Activated gamma-delta T cell treated with anti-CD3 and anti-CD28 coated beads, Interleukin-2, amount 50 U/mL, for 16 hours (primary cell): ENCODE data around the gene NANOS3.
"Not testable (repeated sequence)": the region's sequence is repeated elsewhere in the genome, so short reads cannot be mapped to it uniquely, and the experiment has no call there.

ENCODE experiments used
- DNase-seq: peaks from one replicate; pipeline ENCODE4 v3.0.0-alpha.2; 2020; ENCODE audit warnings: low read depth

The NANOS3 gene

DNA sequence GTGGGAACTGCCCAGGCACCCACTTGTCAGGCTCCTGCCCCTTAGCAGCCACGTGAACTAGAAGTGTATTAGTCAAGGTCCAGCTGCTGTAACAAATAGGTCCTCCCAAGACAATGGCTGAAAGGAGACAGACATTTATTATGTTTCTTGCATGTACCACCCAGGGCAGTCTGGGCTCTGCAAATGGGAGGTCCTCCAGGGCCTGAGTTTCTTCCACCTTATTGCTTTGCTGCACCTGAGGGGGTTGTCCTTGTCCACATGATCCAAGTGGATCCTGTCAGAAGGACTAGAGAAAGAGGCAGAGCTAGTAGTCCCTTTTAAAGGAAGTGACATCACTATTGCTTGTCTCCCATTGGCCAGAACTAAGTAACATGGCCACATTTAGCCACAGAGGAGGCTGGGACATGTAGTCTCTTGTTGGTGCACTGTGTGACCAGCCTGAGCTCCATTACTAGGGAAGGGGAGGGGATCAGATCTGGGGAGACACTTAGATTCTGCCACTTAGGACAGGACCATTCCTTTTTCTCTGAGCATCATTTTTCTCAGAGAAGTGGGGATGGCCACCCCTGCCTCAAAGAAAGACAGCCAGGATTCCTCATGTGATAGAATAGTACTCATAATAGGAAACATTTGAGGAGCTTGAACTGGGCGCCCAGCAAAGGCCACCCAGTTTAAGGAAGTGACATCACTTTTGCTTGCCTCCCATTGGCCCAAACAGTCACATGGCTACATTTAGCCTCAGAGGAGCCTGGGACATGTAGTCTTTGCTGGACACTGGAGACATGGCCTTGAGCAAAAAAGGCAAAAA, 44.2 kb downstream of the NANOS3 start:
- no peak for DNase-seq

DNA sequence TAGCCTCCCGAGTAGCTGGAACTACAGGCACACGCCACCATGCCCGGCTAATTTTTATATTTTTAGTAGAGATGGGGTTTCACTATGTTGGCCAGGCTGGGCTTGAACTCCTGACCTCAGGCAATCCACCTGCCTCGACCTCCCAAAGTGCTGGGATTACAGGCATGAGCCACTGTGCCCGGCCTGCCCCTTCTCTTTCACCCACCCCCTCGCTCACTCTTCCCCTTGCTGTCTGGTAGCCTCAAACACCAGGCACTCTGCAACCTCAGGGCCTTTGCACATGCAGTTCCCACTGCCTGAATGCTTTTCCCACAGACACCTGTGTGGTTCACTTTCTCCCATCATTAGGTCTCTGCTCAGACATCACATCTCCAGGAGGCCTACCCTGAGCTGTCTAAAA, 45.2 kb downstream of the NANOS3 start:
- not testable (repeated sequence) for DNase-seq

DNA sequence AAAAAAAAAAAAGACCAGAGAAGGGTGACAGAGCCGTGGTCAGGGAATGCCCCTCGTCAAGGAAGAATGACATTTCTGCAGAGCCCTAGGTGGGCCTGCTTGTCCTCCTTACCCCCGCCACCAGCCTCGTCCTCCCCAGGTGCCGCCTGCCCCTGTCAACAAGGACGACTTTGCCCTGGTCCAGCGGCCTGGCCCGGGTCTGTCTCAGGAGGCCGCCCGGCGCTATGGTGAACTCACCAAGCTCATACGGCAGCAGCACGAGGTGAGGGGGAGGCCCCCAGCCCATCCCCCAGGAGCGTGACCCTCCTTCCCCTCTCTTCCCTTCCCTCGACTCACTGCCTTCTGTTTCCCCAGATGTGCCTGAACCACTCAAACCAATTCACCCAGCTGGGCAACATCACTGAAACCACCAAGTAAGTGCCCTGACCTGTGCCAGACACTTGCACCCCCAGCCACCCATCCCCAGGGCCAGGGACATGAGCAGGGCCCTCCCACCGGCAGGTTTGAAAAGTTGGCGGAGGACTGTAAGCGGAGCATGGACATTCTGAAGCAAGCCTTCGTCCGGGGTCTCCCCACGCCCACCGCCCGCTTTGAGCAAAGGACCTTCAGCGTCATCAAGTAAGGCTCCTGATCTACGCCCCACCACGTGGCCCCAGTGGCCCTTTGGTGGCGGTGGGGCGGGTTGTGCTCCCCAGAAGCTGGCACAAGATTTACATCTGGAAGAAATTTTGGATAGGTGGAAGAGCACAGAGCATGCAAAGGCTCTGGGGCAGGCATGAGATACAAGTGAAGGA, 46.5 kb downstream of the NANOS3 start:
- DNase-seq = no peak

DNA sequence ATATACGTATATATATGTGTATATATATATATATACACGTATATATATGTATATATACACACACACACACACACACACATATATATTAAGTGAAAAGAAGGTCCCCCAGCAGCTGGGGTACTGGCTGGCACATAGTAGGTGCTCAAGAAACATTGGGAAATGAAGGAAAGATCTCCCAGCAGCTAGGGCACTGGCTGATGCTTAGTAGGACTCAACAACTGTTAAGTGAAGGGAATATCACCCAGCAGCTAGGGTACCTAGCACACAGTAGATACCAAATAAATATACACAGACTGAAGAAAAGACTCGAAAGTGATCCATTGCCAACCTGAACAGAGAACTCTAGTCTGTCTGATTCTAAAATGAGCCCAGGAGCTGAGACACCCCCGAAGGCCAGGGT, 49.1 kb downstream of the NANOS3 start:
- no peak for DNase-seq

DNA sequence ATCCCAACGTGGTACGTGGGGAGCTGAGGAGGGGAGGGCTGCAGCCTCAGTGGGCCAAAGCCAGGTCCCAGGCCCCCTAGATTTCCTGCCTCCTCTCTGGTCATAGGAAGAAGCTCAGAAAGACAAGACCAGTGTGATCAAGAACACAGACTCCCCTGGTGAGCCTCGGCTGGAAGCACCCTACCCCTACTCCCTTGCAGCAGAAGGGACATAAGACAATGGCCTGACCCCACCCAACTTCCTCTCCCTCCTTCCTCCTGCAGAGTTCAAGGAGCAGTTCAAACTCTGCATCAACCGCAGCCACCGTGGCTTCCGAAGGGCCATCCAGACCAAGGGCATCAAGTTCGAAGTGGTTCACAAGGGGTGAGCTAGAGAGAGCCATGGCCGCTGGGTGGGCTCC, 49.8 kb downstream of the NANOS3 start:
- DNase-seq = no peak

DNA sequence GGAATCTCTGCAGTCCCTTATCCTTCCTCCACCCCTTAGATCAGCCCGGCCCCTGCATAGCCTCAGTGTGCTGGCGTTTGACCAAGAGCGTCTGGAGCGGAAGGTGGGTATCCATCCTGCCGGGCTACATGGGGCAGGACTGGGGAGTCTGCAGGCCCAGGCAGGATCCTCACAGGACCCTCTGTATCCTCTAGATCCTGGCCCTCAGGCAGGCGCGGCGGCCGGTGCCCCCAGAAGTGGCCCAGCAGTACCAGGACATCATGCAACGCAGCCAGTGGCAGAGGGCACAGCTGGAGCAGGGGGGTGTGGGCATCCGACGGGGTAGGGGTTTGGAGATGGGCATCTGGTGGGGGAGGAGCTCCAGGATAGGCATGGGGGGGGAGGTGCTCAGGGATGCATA, 52.4 kb downstream of the NANOS3 start:
- DNase-seq = no peak

DNA sequence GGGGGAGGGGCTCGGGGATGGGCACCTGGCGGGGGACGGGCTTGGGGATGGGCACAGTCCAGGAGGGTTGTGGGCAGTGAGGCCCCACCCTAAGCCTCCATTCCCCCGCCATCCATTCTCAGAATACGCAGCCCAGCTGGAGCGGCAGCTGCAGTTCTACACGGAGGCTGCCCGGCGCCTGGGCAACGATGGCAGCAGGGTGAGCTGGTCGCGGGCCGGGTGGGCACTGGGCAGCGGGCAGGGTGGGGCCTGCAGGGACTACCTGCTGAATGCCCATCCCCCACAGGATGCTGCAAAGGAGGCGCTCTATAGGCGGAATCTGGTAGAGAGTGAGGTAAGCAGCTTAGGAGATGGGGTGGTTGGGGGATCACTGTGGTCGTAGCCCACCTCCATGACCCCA, 53.0 kb downstream of the NANOS3 start:
- no peak for DNase-seq
